CD4-positive, alpha-beta T cell (primary cell): ENCODE data around the gene KMT2C. TPM values are rescaled to one million over a fixed set of nuclear protein-coding genes. Genes with fewer than 3 reads are reported as not detected.
"Not testable (repeated sequence)": the region's sequence is repeated elsewhere in the genome, so short reads cannot be mapped to it uniquely, and the experiment has no call there.

Experiments
- ATAC-seq: fragments of 200-7000 bp; cut with Tn5 transposase; one replicate; pipeline ENCODE4 v1.10.0; 2022; ENCODE audit warnings: mild to moderate bottlenecking; ENCODE audit not compliant: poor library complexity
- CTCF ChIA-PET: fragments of 350-600 bp; sonication (Branson Sonifier 250); formaldehyde crosslinking; loops from one replicate; lab custom pipeline; 2021; ENCODE audit warnings: antibody characterized with exemption, inconsistent platforms; lab: Charles Lee
- POLR2A ChIA-PET: fragments of 350-600 bp; sonication (Branson Sonifier 250); formaldehyde crosslinking; loops from one replicate; lab custom pipeline; 2021; ENCODE audit warnings: antibody characterized with exemption, inconsistent platforms; lab: Charles Lee
- DNase-seq, 14 experiments: peaks; one replicate each; pipeline ENCODE4 v3.0.0-alpha.2; 2013 to 2020; ENCODE audit warnings: mixed read lengths in 2 of 14
- H3K27ac ChIP-seq, 2 donors: one replicate each; pipeline versions ENCODE4 v1.5.1 to v1.7.0; 2013; ENCODE audit warnings: low read length in 2 of 2, low read depth in 1 of 2, mild to moderate bottlenecking in 1 of 2
- H3K27me3 ChIP-seq, 2 experiments: 1 replicate in 1 of 2; 2 replicates in 1 of 2; pipeline versions ENCODE4 v1.6.1 to v1.7.0; 2013; ENCODE audit warnings: low read length in 2 of 2, control low read depth in 1 of 2, mild to moderate bottlenecking in 1 of 2, moderate library complexity in 1 of 2; ENCODE audit not compliant: insufficient read depth in 2 of 2, control insufficient read depth in 1 of 2
- H3K36me3 ChIP-seq: one replicate; pipeline ENCODE4 v1.6.1; 2013; ENCODE audit warnings: low read length, control low read depth; ENCODE audit not compliant: insufficient read depth
- H3K4me1 ChIP-seq: one replicate; pipeline ENCODE4 v1.6.1; 2013; ENCODE audit warnings: low read length, control low read depth; ENCODE audit not compliant: insufficient read depth
- H3K4me3 ChIP-seq: one replicate; pipeline ENCODE4 v1.5.1; 2013; ENCODE audit warnings: mild to moderate bottlenecking, low read length, moderate library complexity
- H3K9me3 ChIP-seq, 2 experiments: 1 replicate in 1 of 2; 2 replicates in 1 of 2; pipeline versions ENCODE4 v1.6.1 to v1.7.0; 2013; ENCODE audit warnings: low read length in 2 of 2, mild to moderate bottlenecking in 2 of 2, control low read depth in 1 of 2, moderate library complexity in 1 of 2; ENCODE audit not compliant: control insufficient read depth in 1 of 2, insufficient read depth in 1 of 2
- H3K27ac Mint-ChIP-seq: one replicate; pipeline ENCODE4 v1.8.0; 2020; ENCODE audit warnings: mixed read lengths
- H3K27me3 Mint-ChIP-seq: one replicate; pipeline ENCODE4 v1.8.0; 2021; ENCODE audit warnings: mixed read lengths
- H3K36me3 Mint-ChIP-seq: one replicate; pipeline ENCODE4 v1.8.0; 2021; ENCODE audit warnings: low read depth, mixed read lengths
- H3K4me1 Mint-ChIP-seq: one replicate; pipeline ENCODE4 v1.8.0; 2021; ENCODE audit warnings: low read depth, mixed read lengths
- H3K4me3 Mint-ChIP-seq: one replicate; pipeline ENCODE4 v1.8.0; 2020; ENCODE audit warnings: mild to moderate bottlenecking, mixed read lengths
- H3K9me3 Mint-ChIP-seq: one replicate; pipeline ENCODE4 v1.8.0; 2020; ENCODE audit warnings: mixed read lengths
- intact Hi-C, 2 experiments: fragments of 100-400 bp; cut with DNase I in 1 of 2; cut with micrococcal nuclease in 1 of 2; formaldehyde crosslinking; loops; one replicate each; pipeline versions ENCODE4 v1.15.1 to v1.9.0; 2023 to 2025; cut with DNase I, micrococcal nuclease
- total RNA-seq, 174 experiments: library from RNA in 2 of 174; stranded (reverse) in 2 of 174; gene quantifications; one replicate each; pipeline ENCODE4 v1.2.3 and lab custom pipeline; 2021 to 2026
- TF ChIP-seq, protein P1 (sequence below): fragments of 200-600 bp; IDR thresholded peaks from one replicate; pipeline ENCODE4 v1.8.0; 2022; ENCODE audit warnings: antibody characterized with exemption, mild to moderate bottlenecking

KMT2C gene
- total RNA-seq, 2 experiments from 2014 or later = 113 to 118 TPM

DNA sequence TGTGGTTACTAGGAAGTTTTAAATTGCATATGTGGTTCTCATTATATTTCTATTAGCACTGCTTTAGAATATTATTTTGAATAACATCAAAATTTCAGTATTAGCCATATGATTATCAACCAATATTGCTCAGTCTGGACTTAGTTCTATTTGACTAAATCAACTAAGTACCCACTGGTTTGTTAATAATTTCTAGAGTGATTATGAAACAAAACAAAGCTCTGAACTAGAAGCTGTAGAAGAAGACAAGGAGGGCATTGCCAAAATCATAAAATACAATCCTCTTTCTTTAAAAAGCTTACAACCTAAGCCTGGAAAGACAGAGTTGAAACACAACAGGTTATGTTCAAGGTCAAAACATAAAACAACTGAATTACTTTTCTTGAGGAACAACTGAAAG is 204.7 kb downstream of the KMT2C start:
- Histone ChIP-seq H3K36me3 (peaks cover 27% of the 10 kb centered on the region), H3K9me3 (no peaks in the 10 kb centered on the region), H3K4me1 (no peaks in the 10 kb centered on the region), H3K27me3 (no peaks in the 10 kb centered on the region), H3K4me3 (no peak overlapping the region), H3K27ac (no peak overlapping the region)
- POLR2A ChIA-PET = no interaction called here
- no peak for DNase-seq
- intact Hi-C loops = no loop called here
- ATAC-seq = no peak
- Mint-ChIP-seq H3K27me3 (no peaks in the 10 kb centered on the region), H3K4me1 (no peaks in the 10 kb centered on the region), H3K27ac (no peak overlapping the region), H3K4me3 (no peak overlapping the region), H3K36me3 (peaks cover 78% of the 10 kb centered on the region), H3K9me3 (no peaks in the 10 kb centered on the region)
- TF ChIP-seq, protein P1, sequence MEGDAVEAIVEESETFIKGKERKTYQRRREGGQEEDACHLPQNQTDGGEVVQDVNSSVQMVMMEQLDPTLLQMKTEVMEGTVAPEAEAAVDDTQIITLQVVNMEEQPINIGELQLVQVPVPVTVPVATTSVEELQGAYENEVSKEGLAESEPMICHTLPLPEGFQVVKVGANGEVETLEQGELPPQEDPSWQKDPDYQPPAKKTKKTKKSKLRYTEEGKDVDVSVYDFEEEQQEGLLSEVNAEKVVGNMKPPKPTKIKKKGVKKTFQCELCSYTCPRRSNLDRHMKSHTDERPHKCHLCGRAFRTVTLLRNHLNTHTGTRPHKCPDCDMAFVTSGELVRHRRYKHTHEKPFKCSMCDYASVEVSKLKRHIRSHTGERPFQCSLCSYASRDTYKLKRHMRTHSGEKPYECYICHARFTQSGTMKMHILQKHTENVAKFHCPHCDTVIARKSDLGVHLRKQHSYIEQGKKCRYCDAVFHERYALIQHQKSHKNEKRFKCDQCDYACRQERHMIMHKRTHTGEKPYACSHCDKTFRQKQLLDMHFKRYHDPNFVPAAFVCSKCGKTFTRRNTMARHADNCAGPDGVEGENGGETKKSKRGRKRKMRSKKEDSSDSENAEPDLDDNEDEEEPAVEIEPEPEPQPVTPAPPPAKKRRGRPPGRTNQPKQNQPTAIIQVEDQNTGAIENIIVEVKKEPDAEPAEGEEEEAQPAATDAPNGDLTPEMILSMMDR = no peak
- CTCF ChIA-PET = no interaction called here

GRCh38 chr7:152219556-152219955 is 216.2 kb downstream of the KMT2C start:
- ATAC-seq, H3K4me1 ChIP-seq, H3K27ac ChIP-seq, intact Hi-C loops, H3K27ac Mint-ChIP-seq, H3K27me3 ChIP-seq, DNase-seq, H3K4me1 Mint-ChIP-seq, H3K9me3 ChIP-seq, POLR2A ChIA-PET, H3K4me3 ChIP-seq, CTCF ChIA-PET, H3K4me3 Mint-ChIP-seq, H3K27me3 Mint-ChIP-seq, H3K9me3 Mint-ChIP-seq: not testable (repeated sequence)
- peaks cover 82% of the 10 kb centered on the region for H3K36me3 Mint-ChIP-seq
- peaks cover 22% of the 10 kb centered on the region for H3K36me3 ChIP-seq

- H3K4me1 Mint-ChIP-seq, intact Hi-C loops, H3K9me3 Mint-ChIP-seq, H3K9me3 ChIP-seq, ATAC-seq, POLR2A ChIA-PET, H3K27me3 ChIP-seq, DNase-seq, H3K4me3 Mint-ChIP-seq, H3K27ac ChIP-seq, H3K27ac Mint-ChIP-seq, H3K4me3 ChIP-seq, H3K4me1 ChIP-seq, CTCF ChIA-PET, H3K27me3 Mint-ChIP-seq: not testable (repeated sequence)
- peaks cover 18% of the 10 kb centered on the region for H3K36me3 ChIP-seq
- peaks cover 71% of the 10 kb centered on the region for H3K36me3 Mint-ChIP-seq
Measured at GRCh38 chr7:152208766-152209165, 227.0 kb downstream of the KMT2C start.

- H3K4me1 ChIP-seq, CTCF ChIA-PET, H3K27me3 ChIP-seq, H3K9me3 ChIP-seq, ATAC-seq, H3K4me3 ChIP-seq, H3K9me3 Mint-ChIP-seq, H3K4me3 Mint-ChIP-seq, H3K4me1 Mint-ChIP-seq, H3K27ac ChIP-seq, DNase-seq, H3K27me3 Mint-ChIP-seq, intact Hi-C loops, H3K27ac Mint-ChIP-seq: not testable (repeated sequence)
- peaks cover 72% of the 10 kb centered on the region for H3K36me3 Mint-ChIP-seq
- H3K36me3 ChIP-seq = peaks cover 42% of the 10 kb centered on the region
- POLR2A ChIA-PET = interaction anchor here (0.7 kb wide), 1 partner anchor 81 kb away, joined by 4 read pairs; no protein-coding TSS in a partner anchor
Measured at GRCh38 chr7:152204417-152204816, 231.4 kb downstream of the KMT2C start.
